Measurements from ENCODE around the gene ZFAND3.

DNA sequence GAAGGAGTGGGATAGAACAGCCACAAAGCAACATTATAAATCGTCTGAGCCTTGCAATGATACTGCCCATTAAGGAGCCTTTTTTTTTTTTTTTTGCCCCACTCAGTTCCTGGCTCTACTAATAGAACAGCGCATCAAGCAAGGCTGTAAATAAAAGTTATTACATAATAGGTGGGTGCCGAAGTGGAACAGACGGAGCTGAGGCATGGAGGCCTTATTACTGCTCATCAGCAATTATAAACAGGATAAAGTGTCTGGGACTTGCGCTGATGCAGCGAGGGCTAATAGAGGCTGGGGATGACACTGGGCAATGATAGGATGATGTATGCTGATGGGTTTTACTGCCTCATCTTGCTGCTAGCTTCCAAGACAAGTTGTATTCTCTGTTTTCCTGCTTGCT lies 272.1 kb downstream of the ZFAND3 start:
- TF ChIP-seq, protein P1, sequence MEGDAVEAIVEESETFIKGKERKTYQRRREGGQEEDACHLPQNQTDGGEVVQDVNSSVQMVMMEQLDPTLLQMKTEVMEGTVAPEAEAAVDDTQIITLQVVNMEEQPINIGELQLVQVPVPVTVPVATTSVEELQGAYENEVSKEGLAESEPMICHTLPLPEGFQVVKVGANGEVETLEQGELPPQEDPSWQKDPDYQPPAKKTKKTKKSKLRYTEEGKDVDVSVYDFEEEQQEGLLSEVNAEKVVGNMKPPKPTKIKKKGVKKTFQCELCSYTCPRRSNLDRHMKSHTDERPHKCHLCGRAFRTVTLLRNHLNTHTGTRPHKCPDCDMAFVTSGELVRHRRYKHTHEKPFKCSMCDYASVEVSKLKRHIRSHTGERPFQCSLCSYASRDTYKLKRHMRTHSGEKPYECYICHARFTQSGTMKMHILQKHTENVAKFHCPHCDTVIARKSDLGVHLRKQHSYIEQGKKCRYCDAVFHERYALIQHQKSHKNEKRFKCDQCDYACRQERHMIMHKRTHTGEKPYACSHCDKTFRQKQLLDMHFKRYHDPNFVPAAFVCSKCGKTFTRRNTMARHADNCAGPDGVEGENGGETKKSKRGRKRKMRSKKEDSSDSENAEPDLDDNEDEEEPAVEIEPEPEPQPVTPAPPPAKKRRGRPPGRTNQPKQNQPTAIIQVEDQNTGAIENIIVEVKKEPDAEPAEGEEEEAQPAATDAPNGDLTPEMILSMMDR (IDR thresholded peaks at IDR 0.05): no peak
- TF ChIP-seq POLR2A (IDR thresholded peaks at IDR 0.05): no peak

All from upper lobe of left lung (tissue), 4 donors.